NCI-H1092 treated with DMSO at 0.1 percent for 48 hours (cell line): Measurements from ENCODE around the gene EXOC3.
"Not testable (repeated sequence)": the region's sequence is repeated elsewhere in the genome, so short reads cannot be mapped to it uniquely, and the experiment has no call there.

ENCODE experiments used
- DNase-seq: peaks from one replicate; lab custom pipeline; 2025; lab: John Stamatoyannopoulos, UW

EXOC3 gene

DNA sequence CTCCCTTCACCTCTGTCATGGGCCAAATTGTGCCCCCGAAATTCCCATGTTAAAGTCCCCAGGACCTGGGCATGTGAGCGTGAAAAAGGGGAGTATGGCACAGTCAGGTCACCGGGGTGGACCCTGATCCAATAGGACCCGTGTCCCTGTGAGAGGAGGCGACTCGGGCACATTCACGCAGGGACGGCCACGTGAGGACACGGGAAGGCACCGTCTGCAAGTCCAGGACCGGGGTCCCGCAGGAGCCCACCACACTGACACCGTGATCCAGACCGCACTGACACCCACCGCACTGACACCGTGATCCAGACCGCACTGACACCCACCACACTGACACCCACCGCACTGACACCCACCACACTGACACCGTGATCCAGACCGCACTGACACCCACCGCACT lies 43.6 kb downstream of the EXOC3 start:
- not testable (repeated sequence) for DNase-seq

DNA sequence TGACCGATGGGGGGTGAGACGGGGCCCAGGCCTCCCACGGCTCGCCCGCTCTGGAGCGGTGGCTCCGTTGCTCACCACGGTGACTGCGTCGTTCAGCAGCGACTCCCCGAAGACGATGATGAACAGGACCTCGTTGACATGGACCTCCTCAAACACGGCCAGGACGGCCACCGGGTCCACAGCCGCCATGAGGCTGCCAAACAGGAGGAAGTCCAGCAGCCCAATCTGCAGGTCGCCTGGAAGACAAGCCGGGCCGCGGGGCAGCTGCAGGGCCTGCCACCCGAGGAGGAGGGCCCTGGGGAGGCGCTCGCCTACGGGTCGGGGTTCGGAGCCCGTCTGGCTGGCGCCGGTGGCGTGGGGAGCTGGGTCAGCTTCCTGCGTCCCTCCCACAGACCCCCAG lies 45.3 kb downstream of the EXOC3 start:
- no peak for DNase-seq

DNA sequence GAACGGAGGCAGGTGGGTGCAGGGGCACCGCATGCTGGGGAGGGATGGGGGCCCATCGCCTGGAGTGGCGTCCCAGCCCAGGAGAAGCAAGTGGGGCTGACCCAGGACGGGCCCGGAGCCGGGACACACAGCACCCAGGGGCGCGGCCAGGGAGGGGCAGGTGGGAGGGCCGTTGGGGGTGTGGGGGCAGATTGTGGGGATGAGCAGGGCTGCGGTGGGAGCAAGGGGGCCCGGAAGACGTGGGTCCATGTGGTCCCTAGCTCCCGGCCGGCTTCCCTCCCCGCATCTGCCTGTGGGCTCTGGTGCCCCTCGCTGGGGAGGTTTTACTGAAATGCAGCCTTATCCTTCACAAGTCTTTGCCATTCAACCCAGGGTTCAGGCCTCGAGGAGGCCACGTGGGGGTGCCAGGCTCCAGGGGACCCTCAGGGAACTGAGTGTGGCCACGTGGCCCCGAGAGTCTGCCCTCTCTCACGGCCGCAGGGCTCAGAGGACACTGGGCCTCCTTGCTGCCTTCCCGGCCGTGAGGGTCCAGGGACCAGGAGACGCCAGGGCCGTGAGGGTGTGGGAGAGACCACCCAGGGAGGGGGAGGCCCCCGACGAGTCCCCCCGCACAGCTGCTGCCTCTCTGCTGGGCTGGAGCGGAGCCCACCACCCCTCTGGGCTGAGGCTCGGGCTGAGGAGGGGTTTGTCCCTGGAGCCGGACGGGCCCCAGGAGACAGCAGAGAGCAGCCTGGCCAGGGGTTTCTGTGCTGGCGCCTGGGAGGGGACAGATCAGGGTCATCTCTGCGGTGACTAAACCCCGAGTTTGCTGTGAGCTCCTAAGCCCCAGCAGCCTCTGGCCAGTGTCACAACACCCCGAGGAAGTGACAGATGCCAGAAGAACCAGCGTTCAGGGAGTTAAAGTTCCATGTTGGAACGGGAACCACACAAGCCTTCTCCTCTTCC lies 46.0 kb downstream of the EXOC3 start:
- DNase-seq, result no peak

DNA sequence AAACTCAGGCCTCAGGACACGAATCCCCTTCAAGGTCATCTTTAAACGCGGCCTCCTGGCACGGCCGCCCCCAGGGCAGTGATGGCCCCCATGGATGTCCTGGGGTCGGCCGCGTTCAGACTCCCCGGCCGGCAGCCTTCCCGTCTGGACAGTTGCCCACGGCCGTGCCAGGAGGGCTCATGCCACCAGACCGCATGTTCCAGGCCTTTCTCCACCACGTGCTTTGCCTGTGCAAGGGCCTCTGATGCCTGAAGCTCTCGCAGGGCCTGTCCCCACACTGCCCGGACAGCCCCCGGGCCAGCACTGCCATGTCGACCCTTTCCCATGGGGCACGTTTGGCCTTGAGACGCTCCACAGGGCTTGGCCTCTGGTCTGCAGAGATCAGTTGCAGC lies 46.7 kb downstream of the EXOC3 start:
- DNase-seq, result no peak

DNA sequence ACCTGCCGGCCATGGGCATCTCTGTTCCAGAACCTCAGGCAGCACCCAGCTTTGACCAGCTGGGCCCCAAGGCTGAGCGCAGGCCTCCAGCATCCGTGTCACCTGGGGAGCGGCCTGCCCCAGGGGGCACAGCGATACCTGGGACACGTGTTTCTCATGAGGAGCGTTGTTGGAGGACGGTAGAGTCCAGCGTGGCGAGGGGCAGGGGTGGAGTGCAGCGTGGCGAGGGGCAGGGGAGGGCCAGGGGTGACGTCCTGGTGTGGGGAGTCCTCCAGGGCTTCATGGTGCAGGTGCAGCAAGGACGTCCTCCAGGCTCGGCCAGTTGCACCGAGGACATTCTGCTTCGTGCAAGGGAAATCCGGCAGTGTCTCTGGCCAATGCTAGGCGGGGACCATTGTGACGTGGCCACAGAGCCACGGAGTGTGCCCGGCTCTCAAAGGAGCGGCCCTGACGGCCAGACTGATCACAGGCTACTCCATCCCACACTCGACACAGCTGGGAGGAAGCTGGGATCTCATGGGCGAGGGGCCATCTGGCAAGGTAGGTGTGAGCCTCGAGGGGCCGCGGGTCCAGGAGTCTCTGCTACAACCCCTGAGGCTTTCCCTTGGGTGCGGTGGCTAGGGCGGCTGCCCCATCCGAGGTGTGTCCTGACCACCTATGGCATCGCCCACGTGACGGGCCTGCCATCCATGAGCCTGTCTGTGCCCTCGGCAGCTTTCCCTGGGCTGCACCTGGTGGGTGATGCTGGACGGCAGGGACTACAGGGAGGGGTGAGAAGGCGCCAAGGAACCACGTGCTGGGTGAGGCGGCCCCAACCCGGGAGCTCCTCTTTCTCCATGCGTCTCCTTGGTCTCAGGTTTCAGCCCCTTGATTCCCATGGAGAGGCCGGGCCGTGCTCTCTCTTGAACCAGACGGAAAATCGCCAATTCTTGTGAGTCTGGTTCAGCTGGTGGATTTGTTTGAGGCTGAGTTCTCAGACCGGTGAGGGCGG lies 47.4 kb downstream of the EXOC3 start:
- no peak for DNase-seq

DNA sequence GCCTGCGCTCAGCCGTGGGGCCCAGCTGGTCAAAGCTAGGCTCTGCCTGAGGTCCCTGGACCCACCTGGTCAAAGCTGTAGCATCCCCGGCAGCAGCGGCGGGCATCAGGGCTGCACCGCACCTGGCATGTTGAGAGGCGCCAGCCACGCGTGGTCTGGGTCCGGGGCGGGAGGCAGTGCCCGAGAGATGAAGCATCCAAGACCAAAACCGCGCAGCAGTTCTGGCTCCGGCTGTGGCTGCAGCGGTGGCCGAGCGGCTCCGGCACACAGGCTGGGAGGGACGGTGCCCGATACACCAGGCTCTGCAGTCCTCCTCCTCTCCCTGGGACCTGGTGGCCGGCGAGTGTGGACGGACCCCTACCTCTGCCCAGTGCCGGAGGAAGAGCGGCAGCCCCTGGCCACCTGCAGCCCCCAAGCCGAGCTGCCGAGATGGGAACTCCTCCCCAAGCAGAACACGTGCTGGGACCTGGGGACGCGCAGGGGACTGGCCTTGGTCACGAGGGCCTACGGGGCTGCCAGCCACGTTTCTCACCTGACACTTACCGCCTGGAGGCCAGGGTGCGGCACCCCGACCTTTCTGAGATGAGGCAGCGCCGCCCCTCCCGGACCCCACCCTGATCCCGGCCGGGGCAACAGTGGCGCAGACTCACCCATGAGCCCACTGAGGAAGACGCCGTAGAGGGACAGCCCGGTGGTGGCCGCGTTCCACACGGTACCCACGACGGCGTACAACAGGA lies 48.3 kb downstream of the EXOC3 start:
- DNase-seq, result no peak

DNA sequence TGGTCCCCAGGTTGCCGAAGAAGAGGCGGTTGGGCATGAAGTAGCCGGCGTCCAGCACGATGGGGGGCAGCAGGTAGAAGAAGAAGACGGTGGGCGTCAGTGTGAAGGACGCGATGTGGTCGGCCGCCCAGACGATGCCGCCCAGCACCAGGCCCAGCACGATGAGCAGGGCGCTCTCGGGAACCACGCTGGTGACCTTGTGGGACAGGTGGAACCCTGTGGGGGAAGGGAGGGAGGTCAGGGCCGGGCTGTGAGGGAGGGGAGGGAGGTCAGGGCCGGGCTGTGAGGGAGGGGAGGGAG lies 48.8 kb downstream of the EXOC3 start:
- DNase-seq, result no peak

DNA sequence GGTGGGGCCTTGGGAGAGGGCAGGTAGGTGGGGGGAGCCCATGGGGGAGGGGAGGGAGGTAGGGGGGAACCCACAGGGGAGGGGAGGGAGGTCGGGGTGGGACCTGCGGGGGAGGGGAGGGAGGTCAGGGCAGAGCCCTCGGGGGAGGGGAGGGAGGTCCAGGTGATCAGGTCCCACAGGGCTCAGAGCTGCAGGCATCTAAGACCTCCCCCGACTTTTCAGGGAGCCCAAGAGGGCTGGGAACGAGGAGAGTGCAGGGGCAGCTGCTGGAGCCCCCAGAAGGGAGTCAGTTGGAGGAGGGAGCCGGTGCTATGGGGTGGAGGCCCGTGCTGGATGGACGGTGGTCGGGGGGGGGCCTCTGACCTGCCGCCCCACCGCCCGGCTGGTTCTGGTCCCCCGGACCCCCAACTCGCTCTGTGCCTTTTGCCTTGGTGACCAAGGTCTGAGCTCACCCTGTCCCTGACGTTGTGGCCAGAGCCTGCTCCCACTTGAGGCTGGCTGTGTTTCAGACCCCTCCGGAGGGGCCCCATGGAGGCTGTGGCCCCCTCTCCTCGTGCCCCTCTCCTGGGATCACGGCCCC lies 49.4 kb downstream of the EXOC3 start:
- DNase-seq, result no peak

DNA sequence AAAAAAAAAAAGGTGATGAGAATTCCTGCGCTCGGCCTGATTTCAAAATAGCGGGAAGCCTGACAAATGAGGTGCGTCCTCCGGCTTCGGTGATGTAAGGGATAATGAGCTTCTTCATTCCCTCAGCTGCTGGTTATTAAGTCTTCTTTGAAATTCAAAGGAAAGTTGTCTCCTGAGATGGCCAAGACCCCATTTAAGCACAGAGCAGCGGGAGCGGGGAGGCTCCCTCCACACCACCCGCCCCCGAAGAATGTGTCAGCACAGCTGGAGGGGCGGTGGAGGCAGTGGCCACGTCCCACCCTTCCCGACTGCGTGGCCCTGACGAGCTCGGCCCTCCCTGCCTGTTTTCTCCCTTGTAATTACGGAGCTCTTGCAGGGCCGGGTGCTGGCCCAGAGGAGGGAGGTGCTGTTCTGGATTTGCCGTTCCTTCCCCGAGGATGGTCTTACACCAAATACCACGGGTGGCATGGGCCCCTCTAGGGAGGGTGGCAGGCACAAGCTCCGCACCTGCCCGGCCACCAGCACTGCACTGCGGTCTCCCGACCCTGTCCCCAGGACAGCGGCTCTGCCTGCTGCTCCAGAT lies 50.2 kb downstream of the EXOC3 start:
- DNase-seq, result no peak

DNA sequence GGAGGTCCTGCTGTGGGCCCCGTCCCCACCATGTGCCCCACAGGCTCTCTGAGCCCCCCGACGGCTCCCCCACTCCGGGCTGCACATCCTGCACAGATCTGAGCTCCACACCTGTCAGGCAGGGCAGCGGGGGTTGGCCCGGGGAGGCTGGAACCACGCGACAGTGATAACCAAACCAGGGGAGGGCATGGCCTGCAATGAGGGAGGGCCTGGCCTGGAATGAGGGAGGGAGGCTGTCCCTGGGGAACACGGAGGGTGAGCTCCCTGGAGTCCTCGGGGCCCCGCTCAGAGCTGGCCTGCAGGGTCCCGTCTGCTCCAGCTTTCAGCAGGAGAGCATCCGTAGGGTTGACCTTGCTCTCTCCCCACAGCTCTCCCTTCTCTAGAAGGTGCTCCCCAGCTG lies 50.8 kb downstream of the EXOC3 start:
- no peak for DNase-seq

DNA sequence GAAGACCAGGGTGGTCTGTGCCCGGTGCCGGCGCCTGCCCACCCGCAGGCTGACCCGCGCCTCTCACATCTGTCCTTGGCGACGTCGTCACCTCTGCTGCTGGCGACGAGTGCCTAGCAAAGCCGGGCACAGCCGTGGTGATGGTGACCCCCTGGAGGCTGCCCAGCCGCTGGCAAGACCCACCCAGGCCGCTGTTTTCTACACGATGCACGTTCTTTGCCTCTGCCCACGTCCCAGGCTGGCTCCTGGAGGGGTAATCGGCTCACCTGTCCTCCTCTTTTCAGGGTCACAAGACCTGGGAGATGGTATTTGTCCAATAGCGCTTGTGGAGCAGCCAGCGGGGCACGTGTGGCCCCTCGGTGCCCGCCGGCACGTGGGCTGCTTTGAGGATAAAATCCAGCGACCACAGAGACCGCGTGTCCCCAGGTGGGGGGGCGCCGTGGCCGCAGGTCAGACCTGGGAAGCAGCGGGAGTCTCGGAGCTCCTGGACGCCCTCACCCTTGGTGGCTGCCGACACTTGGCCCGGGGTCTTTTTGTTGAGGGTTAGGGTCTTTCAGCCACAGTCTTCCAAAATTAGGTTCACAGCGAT lies 51.8 kb downstream of the EXOC3 start:
- DNase-seq, result no peak

DNA sequence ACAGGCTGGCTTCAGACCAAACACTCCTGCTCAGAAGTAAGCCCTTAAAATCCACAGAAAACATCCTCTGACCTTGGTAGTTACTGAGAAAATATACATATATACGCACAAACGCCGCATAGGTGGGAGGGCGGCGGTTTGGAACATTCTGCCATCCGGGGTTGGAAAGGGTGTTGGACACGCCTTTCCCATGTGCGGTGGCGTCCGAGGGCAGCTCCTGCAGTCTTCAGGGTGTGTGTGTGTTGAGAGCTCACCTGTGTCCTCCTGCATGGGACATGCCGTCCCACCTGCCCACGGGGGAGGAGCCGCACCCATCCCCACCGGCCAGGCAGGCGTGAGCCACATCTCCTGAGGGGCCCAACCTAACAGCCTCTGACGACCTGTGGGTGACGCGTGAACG lies 53.1 kb downstream of the EXOC3 start:
- no peak for DNase-seq

DNA sequence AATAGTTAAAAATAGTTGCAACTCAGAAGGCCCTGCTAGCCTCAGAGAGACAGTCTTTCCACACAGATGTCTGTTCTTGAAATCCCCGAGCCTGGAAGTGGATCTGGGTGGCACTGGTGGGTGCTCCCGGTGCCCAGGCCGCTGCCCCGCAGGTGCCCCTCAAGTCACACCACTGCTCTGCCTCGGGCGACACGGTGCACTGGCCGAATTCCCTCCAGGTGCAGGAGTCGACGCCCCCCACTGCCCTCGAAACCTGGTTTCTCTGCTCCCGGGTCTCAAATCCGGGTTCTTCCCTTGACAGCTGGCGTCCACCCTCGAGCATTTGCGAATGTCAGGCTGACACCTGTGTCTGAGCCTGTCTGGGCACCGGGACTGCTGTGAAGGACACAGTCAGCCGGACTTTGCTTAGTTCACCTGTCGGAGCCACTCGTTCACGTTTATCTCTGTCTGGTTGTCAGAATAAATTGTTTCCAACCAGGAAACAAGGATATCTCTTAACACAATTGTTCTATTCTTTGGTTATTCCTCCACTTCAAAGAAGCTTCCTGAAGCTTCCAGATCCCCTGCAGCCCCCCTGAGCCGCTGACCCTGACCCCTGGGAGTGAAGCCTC lies 54.2 kb downstream of the EXOC3 start:
- DNase-seq, result no peak

DNA sequence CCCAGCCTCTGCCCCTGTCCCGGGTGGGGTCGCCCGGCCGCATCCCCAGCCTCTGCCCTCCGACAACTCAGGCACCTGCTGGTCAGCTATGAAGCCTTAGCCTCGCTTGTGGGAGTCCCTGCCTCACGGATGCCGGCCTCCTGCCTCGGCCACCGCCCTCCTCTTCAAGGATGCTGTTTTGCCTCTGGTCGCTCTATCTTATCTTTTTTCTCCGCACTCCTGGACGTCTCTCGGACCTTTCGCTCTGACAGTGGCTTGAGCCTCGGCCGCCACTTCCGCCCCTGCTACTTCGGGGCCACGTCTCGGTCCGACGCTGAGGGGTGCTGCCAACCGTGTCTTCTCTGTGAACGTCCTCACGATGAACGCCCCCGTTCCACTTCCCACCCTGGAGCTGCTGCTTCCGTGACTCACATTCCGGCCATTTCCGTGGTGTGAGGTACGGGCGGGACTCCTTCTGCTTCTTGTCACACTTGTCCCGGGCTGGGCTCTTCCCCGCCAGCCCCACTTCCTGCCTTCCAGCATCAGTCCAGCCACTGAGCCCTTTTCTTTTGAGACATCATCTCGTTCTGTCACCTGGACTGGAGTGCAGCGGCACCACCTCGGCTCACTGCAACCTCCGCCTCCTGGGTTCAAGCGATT lies 55.0 kb downstream of the EXOC3 start:
- no peak for DNase-seq

DNA sequence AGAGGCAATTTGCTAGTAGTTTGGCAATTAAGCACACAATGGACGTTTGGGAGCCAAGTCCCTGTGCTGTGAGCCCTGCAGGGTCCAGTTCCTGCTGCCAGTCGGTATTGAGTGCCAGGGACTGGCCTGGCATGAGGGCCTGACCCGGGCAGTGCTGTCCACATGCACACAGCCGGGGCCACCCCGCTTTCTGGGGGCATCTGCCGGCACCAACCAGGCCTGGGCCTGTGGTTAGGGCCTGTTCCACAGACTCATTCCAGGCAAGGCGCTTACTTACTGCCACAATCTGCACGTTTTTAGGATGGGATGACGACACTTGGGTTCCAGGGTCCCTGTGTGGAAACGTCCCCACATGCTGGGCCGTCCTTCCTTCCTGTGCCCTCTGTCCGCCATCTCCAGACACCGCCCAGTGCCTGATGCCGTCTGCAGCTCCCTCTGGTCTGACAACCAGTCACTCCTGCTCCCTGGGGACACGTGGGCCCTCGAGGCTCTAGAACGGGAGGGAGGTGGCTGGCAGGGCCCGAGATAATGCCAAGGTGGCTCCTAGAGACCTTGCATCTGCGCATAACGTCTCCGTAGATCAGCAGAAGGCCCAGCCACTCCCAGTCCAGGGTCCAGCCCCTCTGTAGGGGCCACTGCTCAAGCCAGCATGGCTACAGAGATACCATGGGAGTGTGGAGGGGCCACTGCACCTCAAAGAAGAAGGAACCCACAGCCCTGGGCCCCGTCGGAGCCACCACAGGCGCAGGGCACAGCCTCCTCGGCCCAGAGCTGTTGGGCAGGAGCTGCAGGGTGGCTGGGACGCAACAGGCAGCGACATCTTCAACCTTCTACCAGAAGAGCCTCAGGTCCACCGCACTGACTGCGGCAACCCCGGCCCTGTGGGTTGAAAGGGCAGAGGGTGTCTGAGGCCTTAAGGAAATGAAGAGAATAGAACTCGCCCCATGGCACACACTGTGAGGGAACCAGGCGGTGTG lies 56.5 kb downstream of the EXOC3 start:
- no peak for DNase-seq

DNA sequence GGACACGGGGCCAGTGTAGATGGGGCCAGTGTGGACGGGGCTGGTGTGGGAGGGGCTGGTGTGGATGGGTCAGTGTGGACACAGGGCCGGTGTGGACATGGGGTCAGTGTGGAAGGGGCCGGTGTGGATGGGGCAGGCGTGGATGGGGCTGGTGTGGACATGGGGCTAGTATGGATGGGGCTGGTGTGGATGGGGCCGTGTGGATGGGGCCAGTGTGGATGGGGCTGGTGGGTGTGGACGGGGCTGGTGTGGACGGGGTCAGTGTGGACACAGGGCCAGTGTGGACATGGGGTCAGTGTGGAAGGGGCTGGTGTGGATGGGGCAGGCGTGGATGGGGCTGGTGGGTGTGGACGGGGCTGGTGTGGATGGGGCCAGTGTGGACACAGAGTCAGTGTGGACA lies 57.5 kb downstream of the EXOC3 start:
- no peak for DNase-seq

DNA sequence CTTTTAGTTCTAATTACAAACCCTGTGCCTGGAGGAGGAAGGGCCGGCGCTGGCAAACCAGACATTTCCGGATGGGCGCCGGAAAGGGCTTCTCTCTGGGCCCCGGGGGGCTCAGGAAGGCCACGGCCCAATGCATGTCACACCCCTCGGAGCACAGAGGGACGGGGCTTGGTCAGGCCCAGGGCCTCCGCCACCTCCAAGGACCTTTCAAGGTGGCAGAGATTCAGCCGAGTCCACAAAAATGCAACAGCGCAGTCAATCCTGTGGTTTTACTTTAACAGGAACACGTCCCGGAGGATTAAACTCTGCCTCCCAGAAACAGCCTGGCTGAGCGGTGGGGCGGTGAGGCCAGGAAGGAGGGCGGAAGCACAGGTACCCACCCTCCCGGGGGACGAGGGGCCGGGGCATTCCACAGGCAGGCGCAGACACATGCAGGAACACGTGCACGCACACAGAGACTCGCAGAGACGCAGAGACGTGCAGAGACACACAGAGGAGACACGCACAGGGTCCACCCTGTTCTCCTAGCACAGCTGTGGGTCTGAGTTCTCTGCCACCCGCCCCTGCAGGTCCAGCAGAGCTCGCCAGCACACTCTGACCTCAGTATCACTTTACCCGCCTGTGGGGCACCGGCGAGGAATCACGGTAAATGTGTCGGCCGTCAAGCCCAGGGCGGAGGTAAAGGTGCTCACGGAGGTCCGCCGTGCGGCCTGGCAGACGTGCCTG lies 58.3 kb downstream of the EXOC3 start:
- no peak for DNase-seq

DNA sequence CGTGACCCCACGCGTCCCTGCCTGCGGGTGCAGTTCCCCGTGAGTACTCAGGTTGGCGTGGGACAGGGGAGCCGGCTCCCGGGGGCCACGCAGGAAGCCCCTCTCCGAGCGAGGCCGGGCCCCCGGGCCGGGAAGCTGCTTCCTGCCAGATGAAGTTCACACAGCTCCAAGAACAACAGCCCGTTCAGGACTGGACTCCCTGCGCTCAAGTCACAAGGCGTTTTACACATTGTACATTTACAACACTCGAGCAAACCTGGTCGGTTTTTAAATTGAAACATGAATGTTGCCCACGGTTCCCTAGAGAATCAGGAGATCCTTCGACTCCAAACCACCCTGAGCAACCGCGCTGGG lies 58.8 kb downstream of the EXOC3 start:
- DNase-seq, result no peak
